ENCODE measurements around the gene TSPYL4.

The TSPYL4 gene

GRCh38 chr6:116221067-116221466, 32.8 kb downstream of the TSPYL4 start:
- no peak overlapping the region for H3K27ac Mint-ChIP-seq
- H3K9me3 Mint-ChIP-seq = no peaks in the 10 kb centered on the region
- peaks cover 23% of the 10 kb centered on the region for H3K36me3 Mint-ChIP-seq (ENCODE audit: low read depth)
- H3K4me3 Mint-ChIP-seq = no peak overlapping the region
- no peaks in the 10 kb centered on the region for H3K27me3 Mint-ChIP-seq
- peaks cover 6% of the 10 kb centered on the region for H3K4me1 Mint-ChIP-seq (ENCODE audit: low read depth)

- Mint-ChIP-seq H3K4me1 (ENCODE audit: low read depth) (peaks cover 6% of the 10 kb centered on the region), H3K27ac (no peak overlapping the region), H3K27me3 (no peaks in the 10 kb centered on the region), H3K4me3 (no peak overlapping the region), H3K9me3 (no peaks in the 10 kb centered on the region), H3K36me3 (ENCODE audit: low read depth) (peaks cover 14% of the 10 kb centered on the region)
Observed at GRCh38 chr6:116218866-116219265, 35.0 kb downstream of the TSPYL4 start.

- Mint-ChIP-seq H3K27me3 (no peaks in the 10 kb centered on the region), H3K36me3 (ENCODE audit: low read depth) (peaks cover 10% of the 10 kb centered on the region), H3K9me3 (no peaks in the 10 kb centered on the region), H3K4me3 (no peak overlapping the region), H3K4me1 (ENCODE audit: low read depth) (peaks cover 6% of the 10 kb centered on the region), H3K27ac (no peak overlapping the region)
Observed at GRCh38 chr6:116218172-116218633, 35.7 kb downstream of the TSPYL4 start.

GRCh38 chr6:116217069-116217468, 36.8 kb downstream of the TSPYL4 start:
- Mint-ChIP-seq H3K9me3 (no peaks in the 10 kb centered on the region), H3K27me3 (no peaks in the 10 kb centered on the region), H3K4me1 (ENCODE audit: low read depth) (peaks cover 6% of the 10 kb centered on the region), H3K36me3 (ENCODE audit: low read depth) (peaks cover 6% of the 10 kb centered on the region), H3K27ac (no peak overlapping the region), H3K4me3 (no peak overlapping the region)

GRCh38 chr6:116215414-116215813, 38.5 kb downstream of the TSPYL4 start:
- Mint-ChIP-seq H3K27me3 (no peaks in the 10 kb centered on the region), H3K27ac (no peak overlapping the region), H3K4me1 (ENCODE audit: low read depth) (peaks cover 6% of the 10 kb centered on the region), H3K9me3 (no peaks in the 10 kb centered on the region), H3K36me3 (ENCODE audit: low read depth) (no peaks in the 10 kb centered on the region), H3K4me3 (no peak overlapping the region)

GRCh38 chr6:116214681-116215080, 39.2 kb downstream of the TSPYL4 start:
- H3K4me1 Mint-ChIP-seq (ENCODE audit: low read depth) = peaks cover 6% of the 10 kb centered on the region
- H3K27ac Mint-ChIP-seq = no peak overlapping the region

GRCh38 chr6:116210750-116211425, 43.0 kb downstream of the TSPYL4 start:
- no peaks in the 10 kb centered on the region for H3K9me3 Mint-ChIP-seq
- H3K27ac Mint-ChIP-seq = no peak overlapping the region
- no peak overlapping the region for H3K4me3 Mint-ChIP-seq
- H3K36me3 Mint-ChIP-seq (ENCODE audit: low read depth) = no peaks in the 10 kb centered on the region
- no peaks in the 10 kb centered on the region for H3K4me1 Mint-ChIP-seq (ENCODE audit: low read depth)
- H3K27me3 Mint-ChIP-seq = no peaks in the 10 kb centered on the region

More at GRCh38 chr6:116214681-116215080, 39.2 kb downstream of the TSPYL4 start:
- no peaks in the 10 kb centered on the region for H3K36me3 Mint-ChIP-seq (ENCODE audit: low read depth)
- no peaks in the 10 kb centered on the region for H3K9me3 Mint-ChIP-seq
- no peaks in the 10 kb centered on the region for H3K27me3 Mint-ChIP-seq
- H3K4me3 Mint-ChIP-seq = no peak overlapping the region

- Mint-ChIP-seq H3K36me3 (ENCODE audit: low read depth) (no peaks in the 10 kb centered on the region), H3K27me3 (no peaks in the 10 kb centered on the region), H3K9me3 (no peaks in the 10 kb centered on the region), H3K27ac (no peak overlapping the region), H3K4me1 (ENCODE audit: low read depth) (no peaks in the 10 kb centered on the region), H3K4me3 (no peak overlapping the region)
Observed at GRCh38 chr6:116210316-116210715, 43.6 kb downstream of the TSPYL4 start.

GRCh38 chr6:116208056-116208785, 45.7 kb downstream of the TSPYL4 start:
- no peaks in the 10 kb centered on the region for H3K36me3 Mint-ChIP-seq (ENCODE audit: low read depth)
- H3K27ac Mint-ChIP-seq = no peak overlapping the region
- no peaks in the 10 kb centered on the region for H3K4me1 Mint-ChIP-seq (ENCODE audit: low read depth)
- H3K27me3 Mint-ChIP-seq = no peaks in the 10 kb centered on the region
- no peak overlapping the region for H3K4me3 Mint-ChIP-seq
- no peaks in the 10 kb centered on the region for H3K9me3 Mint-ChIP-seq

- Mint-ChIP-seq H3K9me3 (no peaks in the 10 kb centered on the region), H3K27me3 (no peaks in the 10 kb centered on the region), H3K4me1 (ENCODE audit: low read depth) (no peaks in the 10 kb centered on the region), H3K4me3 (no peak overlapping the region), H3K27ac (no peak overlapping the region), H3K36me3 (ENCODE audit: low read depth) (no peaks in the 10 kb centered on the region)
Observed at GRCh38 chr6:116206231-116206903, 47.5 kb downstream of the TSPYL4 start.

GRCh38 chr6:116205281-116205680, 48.6 kb downstream of the TSPYL4 start:
- H3K4me1 Mint-ChIP-seq (ENCODE audit: low read depth) = no peaks in the 10 kb centered on the region
- H3K4me3 Mint-ChIP-seq = no peak overlapping the region
- H3K27ac Mint-ChIP-seq = no peak overlapping the region
- H3K36me3 Mint-ChIP-seq (ENCODE audit: low read depth) = no peaks in the 10 kb centered on the region
- H3K9me3 Mint-ChIP-seq = no peaks in the 10 kb centered on the region
- H3K27me3 Mint-ChIP-seq = no peaks in the 10 kb centered on the region

GRCh38 chr6:116201538-116201937, 52.3 kb downstream of the TSPYL4 start:
- H3K4me1 Mint-ChIP-seq (ENCODE audit: low read depth) = no peaks in the 10 kb centered on the region
- no peaks in the 10 kb centered on the region for H3K9me3 Mint-ChIP-seq
- no peaks in the 10 kb centered on the region for H3K27me3 Mint-ChIP-seq
- no peak overlapping the region for H3K27ac Mint-ChIP-seq
- peaks cover 8% of the 10 kb centered on the region for H3K36me3 Mint-ChIP-seq (ENCODE audit: low read depth)
- H3K4me3 Mint-ChIP-seq = no peak overlapping the region

- H3K36me3 Mint-ChIP-seq (ENCODE audit: low read depth) = peaks cover 8% of the 10 kb centered on the region
- H3K4me1 Mint-ChIP-seq (ENCODE audit: low read depth) = peaks cover 3% of the 10 kb centered on the region
- H3K27ac Mint-ChIP-seq = no peak overlapping the region
- no peaks in the 10 kb centered on the region for H3K27me3 Mint-ChIP-seq
- H3K4me3 Mint-ChIP-seq = no peak overlapping the region
- no peaks in the 10 kb centered on the region for H3K9me3 Mint-ChIP-seq
Observed at GRCh38 chr6:116200619-116201249, 53.1 kb downstream of the TSPYL4 start.
